ENCODE measurements around the gene FAM193A.
"Not testable (repeated sequence)": the region's sequence is repeated elsewhere in the genome, so short reads cannot be mapped to it uniquely, and the experiment has no call there.

The FAM193A gene

GRCh38 chr4:2733844-2734574 is 197.6 kb downstream of the FAM193A start:
- no peak for DNase-seq

DNA sequence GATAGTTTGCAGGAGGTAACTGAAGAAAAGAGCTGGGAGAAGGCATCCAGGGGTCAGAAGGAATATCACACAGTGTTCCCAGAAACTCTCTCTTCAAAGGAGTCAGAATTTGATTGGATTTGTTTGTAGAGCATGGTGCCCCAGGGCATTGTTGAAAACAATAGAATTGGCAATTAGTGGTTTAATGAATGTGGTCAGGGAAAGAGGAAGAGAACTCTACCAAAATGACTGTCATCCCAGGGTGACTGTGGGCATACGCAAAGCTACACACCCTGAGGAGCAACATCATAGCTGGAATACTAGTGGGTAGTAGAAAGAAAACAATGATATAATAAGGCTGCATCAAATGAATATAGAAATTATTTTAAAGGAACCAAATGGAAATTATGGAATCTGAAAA is 198.2 kb downstream of the FAM193A start:
- DNase-seq, result no peak

DNA sequence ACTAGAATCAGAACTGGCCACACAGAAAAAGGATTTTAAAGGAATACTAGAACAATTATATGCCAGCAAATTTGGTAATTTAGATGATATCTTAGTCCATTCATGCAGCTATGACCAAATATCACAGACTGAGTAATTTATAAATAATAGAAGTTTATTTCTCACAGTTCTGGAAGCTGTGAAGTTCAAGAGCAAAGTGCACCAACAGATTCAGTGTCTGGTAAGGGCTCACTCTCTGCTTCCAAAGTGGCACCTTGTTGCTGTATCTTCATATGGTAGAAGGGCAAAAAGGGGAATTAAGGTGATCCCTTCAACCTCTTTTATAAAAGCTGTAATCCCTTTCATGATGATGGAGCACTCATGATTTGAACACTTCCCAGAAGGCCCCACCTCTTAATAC is 199.4 kb downstream of the FAM193A start:
- no peak for DNase-seq

DNA sequence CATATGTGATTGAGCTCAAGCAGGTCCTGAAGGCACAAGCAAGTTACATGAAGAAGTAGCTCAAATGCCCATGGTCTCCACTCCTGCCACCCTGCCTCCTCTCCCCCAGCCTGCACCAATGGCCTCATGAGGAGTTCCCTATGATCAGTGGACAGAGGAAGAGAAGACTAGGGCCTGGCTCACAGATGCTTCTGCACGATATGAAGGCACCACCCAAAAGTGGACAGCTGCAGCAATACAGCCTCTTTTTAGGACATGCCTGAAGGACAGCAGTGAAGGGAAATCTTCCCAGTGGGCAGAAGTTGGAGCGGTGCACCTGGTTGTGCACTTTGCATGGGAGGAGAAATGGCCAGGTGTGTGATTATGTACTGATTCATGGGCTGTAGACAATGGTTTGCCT is 201.8 kb downstream of the FAM193A start:
- DNase-seq, result not testable (repeated sequence)

GRCh38 chr4:2741626-2742025 is 205.2 kb downstream of the FAM193A start:
- DNase-seq, result no peak

GRCh38 chr4:2742081-2742822 is 205.8 kb downstream of the FAM193A start:
- DNase-seq, result no peak

GRCh38 chr4:2742823-2743517 is 206.5 kb downstream of the FAM193A start:
- no peak for DNase-seq

GRCh38 chr4:2743518-2744445 is 207.3 kb downstream of the FAM193A start:
- DNase-seq, result no peak

GRCh38 chr4:2744576-2745270 is 208.3 kb downstream of the FAM193A start:
- DNase-seq, result no peak

GRCh38 chr4:2745516-2745915 is 209.1 kb downstream of the FAM193A start:
- DNase-seq, result no peak

GRCh38 chr4:2745981-2746806 is 209.7 kb downstream of the FAM193A start:
- DNase-seq, result no peak

GRCh38 chr4:2746891-2747695 is 210.6 kb downstream of the FAM193A start:
- no peak for DNase-seq

DNA sequence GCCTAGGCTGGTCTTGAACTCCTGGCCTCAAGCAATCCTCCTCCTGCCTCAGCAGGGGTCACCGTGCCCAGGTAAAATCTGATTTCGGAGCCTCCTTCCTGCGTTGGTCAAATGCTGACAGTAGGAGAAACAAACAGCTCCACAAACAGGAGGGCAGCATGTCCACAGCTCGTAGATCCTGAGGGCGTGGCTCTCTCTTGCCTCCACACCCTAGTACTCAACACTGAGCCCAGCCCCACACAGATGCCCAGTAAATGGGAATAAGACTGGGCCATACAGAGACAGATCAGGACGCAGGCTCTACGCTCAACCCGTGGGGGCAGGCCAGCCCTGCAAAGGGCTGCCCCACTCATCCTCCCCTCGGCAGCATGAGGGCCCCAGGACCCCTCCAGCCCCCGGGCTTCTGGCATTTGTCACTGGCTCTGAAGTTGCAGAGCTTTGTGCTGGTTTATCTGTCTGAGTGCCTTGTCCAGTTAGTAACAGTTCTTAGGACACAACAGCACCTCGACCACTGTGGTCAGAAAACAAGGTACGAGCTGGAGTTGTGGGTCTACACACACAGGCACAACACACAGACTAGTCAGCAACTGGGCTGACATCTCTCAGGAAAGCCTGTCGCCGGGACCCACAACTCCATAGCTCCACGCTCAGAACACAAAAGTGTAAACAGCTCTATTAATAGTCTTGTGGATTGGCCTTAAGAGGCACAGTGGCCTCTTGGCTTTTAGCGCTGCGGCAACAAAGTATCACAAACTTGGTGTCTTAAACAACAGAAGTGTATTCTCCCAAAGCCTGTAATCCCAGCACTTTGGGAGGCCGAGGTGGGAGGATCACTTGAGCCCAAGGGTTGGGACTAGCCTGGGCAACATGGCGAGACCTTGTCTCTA is 214.5 kb downstream of the FAM193A start:
- no peak for DNase-seq

DNA sequence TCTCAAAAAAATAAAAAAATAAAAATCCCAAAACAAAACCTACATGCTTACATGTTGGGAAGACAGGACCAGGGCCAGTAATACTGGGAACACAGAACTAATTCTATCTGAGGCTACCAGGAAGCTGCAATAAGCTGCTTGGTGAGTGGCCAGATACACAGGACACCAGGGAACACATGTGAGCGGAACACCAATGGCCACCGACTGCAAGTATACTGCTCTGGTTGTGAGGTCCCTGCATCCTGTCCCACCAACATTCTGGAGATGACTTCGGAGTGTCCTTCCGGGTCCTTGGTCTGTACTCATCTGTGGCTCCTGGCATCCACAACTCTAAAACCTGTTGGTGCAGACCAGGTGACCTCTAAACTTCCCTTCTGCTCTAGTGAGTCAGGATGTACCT is 217.0 kb downstream of the FAM193A start:
- no peak for DNase-seq

DNA sequence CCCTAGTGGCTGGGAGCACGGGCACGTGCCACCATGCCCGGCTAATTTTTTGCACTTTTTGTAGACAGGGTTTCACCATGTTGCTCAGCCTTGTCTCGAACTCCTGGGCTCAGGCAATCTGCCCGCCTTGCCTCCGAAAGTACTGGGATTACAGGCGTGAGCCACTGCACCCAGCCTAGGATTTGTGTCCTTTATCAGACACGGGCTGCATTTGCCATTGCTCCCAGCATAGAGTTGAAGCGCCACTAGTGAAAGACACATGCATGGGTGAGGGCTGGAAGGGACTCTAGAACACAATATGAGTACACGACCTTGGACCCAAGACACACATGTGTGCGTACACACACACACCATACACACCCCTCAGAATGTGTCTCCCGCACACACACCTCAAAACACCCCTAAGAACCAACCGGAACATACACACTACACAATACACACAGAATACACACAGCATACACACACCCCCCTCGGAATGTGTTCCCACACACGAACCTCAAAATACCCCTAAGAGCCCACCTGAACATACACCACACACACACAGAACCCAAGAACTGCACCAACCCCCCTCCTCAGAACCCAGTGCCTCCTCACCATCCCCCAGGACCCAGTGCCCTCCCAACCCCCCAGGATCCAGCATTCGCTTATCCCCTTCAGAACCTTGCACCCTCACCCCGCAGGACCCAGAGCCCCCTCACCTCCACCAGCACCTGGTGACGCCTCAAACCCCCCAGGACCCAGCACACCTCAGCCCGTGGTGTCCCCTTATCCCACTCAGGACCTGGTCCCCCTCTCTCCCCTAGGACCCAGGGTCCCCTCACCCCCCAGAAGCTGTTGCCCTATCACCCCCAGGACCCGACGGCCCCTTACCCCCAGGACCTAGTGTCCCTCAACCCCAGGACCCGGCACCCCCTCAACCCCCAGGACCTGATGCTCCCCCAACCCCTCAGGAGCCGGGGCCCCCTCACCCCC is 218.7 kb downstream of the FAM193A start:
- no peak for DNase-seq

- peak; percentile 0 for DNase-seq
Measured at GRCh38 chr4:2755821-2756690, 219.6 kb downstream of the FAM193A start, which contains the start of gene TNIP2. TSS of gene TNIP2 (minus strand) at chr4:2756336. CDS start at chr4:2756289, 47 bp downstream.

All from NCI-H748 treated with DMSO at 0.1 percent for 48 hours (cell line).